ENCODE results near the gene SP2. TPM values are rescaled to one million over a fixed set of nuclear protein-coding genes. Genes with fewer than 3 reads are reported as not detected.
A peak's percentile ranks its signal among the peaks of the same experiment; 100 is the strongest.

SP2 gene
- total RNA-seq (35.0 TPM), polyA plus RNA-seq (1 to 10 TPM; 6.2 to 7.5 (median 6.6) TPM)

- peak within 1 kb of the TSS; percentile 97 to 100 (median 99) for H3K4me3 Mint-ChIP-seq
- Histone ChIP-seq H3K27ac (ENCODE audit: insufficient read depth, low read length, poor library complexity, severe bottlenecking) (peak within 1 kb of the TSS; percentile 99), H3K9me3 (ENCODE audit: control insufficient read depth in 2 of 2, low read length in 2 of 2) (no peaks in the 10 kb centered on the region), H3K4me3 (ENCODE audit: low read depth, low read length) (peak within 1 kb of the TSS; percentile 94), H3K4me1 (ENCODE audit: control insufficient read depth, insufficient read depth, low read length, poor library complexity, severe bottlenecking) (peaks cover 22% of the 10 kb centered on the region), H3K27me3 (ENCODE audit: control insufficient read depth, insufficient read depth, low read length) (no peaks in the 10 kb centered on the region), H3K36me3 (ENCODE audit: control insufficient read depth, insufficient read depth, low read length) (peaks cover 12% of the 10 kb centered on the region)
- peaks cover 13% of the 10 kb centered on the region for H3K36me3 Mint-ChIP-seq
- H3K9me3 Mint-ChIP-seq, result no peaks in the 10 kb centered on the region
- H3K27me3 Mint-ChIP-seq, result peaks cover 5% of the 10 kb centered on the region
- ATAC-seq (ENCODE audit: low read depth in 2 of 2), result peak; percentile 90 to 91
- H3K27ac Mint-ChIP-seq, result peak within 1 kb of the TSS; percentile 93 to 100 (median 100)
- DNase-seq, result peak; percentile 98 to 100 (median 100)
- H3K4me1 Mint-ChIP-seq, result peaks cover 4 to 63% (median 45%) of the 10 kb centered on the region in 4 donors
Measured at GRCh38 chr17:47895856-47896671, at the start of gene SP2. Gene SP2, plus strand, starts transcription at chr17:47896236. Its CDS starts 51 bp downstream, at chr17:47896287.

- no peak overlapping the region for H3K27ac ChIP-seq (ENCODE audit: insufficient read depth, low read length, poor library complexity, severe bottlenecking)
- no peaks in the 10 kb centered on the region for H3K9me3 ChIP-seq (ENCODE audit: control insufficient read depth in 2 of 2, low read length in 2 of 2)
- no peaks in the 10 kb centered on the region for H3K36me3 Mint-ChIP-seq
- peaks cover 0 to 31% (median 14%) of the 10 kb centered on the region in 4 donors for H3K4me1 Mint-ChIP-seq
- H3K4me3 ChIP-seq (ENCODE audit: low read depth, low read length), result no peak overlapping the region
- H3K27me3 Mint-ChIP-seq, result peaks cover 68% of the 10 kb centered on the region
- no peaks in the 10 kb centered on the region for H3K9me3 Mint-ChIP-seq
- peak overlapping the region in 1 of 4 donors; percentile 58 for H3K4me3 Mint-ChIP-seq
- H3K27me3 ChIP-seq (ENCODE audit: control insufficient read depth, insufficient read depth, low read length), result peaks cover 45% of the 10 kb centered on the region
- DNase-seq, result no peak
- H3K36me3 ChIP-seq (ENCODE audit: control insufficient read depth, insufficient read depth, low read length), result no peaks in the 10 kb centered on the region
- H3K27ac Mint-ChIP-seq, result no peak overlapping the region
- ATAC-seq (ENCODE audit: low read depth in 2 of 2), result no peak
- peaks cover 31% of the 10 kb centered on the region for H3K4me1 ChIP-seq (ENCODE audit: control insufficient read depth, insufficient read depth, low read length, poor library complexity, severe bottlenecking)
Measured at GRCh38 chr17:47846716-47847340, 49.2 kb upstream of the SP2 start.

GRCh38 chr17:47847341-47848197 lies 48.5 kb upstream of the SP2 start:
- no peaks in the 10 kb centered on the region for H3K9me3 ChIP-seq (ENCODE audit: control insufficient read depth in 2 of 2, low read length in 2 of 2)
- no peaks in the 10 kb centered on the region for H3K36me3 ChIP-seq (ENCODE audit: control insufficient read depth, insufficient read depth, low read length)
- H3K4me3 ChIP-seq (ENCODE audit: low read depth, low read length), result no peak overlapping the region
- Mint-ChIP-seq H3K4me3 (peak overlapping the region in 1 of 4 donors; percentile 3), H3K27me3 (peaks cover 75% of the 10 kb centered on the region), H3K36me3 (no peaks in the 10 kb centered on the region), H3K27ac (no peak overlapping the region), H3K4me1 (peaks cover 0 to 33% (median 16%) of the 10 kb centered on the region in 4 donors), H3K9me3 (peaks cover 0 to 2% (median 0%) of the 10 kb centered on the region in 7 donors)
- peaks cover 48% of the 10 kb centered on the region for H3K27me3 ChIP-seq (ENCODE audit: control insufficient read depth, insufficient read depth, low read length)
- ATAC-seq (ENCODE audit: low read depth in 2 of 2) (no peak), DNase-seq (peak in 1 of 3 donors; percentile 45)
- H3K4me1 ChIP-seq (ENCODE audit: control insufficient read depth, insufficient read depth, low read length, poor library complexity, severe bottlenecking), result peaks cover 32% of the 10 kb centered on the region
- H3K27ac ChIP-seq (ENCODE audit: insufficient read depth, low read length, poor library complexity, severe bottlenecking), result no peak overlapping the region

- Histone ChIP-seq H3K4me1 (ENCODE audit: control insufficient read depth, insufficient read depth, low read length, poor library complexity, severe bottlenecking) (peaks cover 32% of the 10 kb centered on the region), H3K27me3 (ENCODE audit: control insufficient read depth, insufficient read depth, low read length) (peaks cover 52% of the 10 kb centered on the region), H3K36me3 (ENCODE audit: control insufficient read depth, insufficient read depth, low read length) (no peaks in the 10 kb centered on the region), H3K9me3 (ENCODE audit: control insufficient read depth in 2 of 2, low read length in 2 of 2) (no peaks in the 10 kb centered on the region), H3K4me3 (ENCODE audit: low read depth, low read length) (no peak overlapping the region), H3K27ac (ENCODE audit: insufficient read depth, low read length, poor library complexity, severe bottlenecking) (no peak overlapping the region)
- Mint-ChIP-seq H3K4me1 (peaks cover 0 to 28% (median 12%) of the 10 kb centered on the region in 4 donors), H3K36me3 (no peaks in the 10 kb centered on the region), H3K9me3 (peaks cover 0 to 2% (median 0%) of the 10 kb centered on the region in 7 donors), H3K27me3 (peaks cover 81% of the 10 kb centered on the region), H3K4me3 (no peak overlapping the region), H3K27ac (no peak overlapping the region)
- DNase-seq, result no peak
- ATAC-seq (ENCODE audit: low read depth in 2 of 2), result no peak
Measured at GRCh38 chr17:47848198-47848513, 47.9 kb upstream of the SP2 start.

GRCh38 chr17:47850373-47850691 lies 45.7 kb upstream of the SP2 start:
- no peak for ATAC-seq (ENCODE audit: low read depth in 2 of 2)
- Histone ChIP-seq H3K36me3 (ENCODE audit: control insufficient read depth, insufficient read depth, low read length) (no peaks in the 10 kb centered on the region), H3K4me1 (ENCODE audit: control insufficient read depth, insufficient read depth, low read length, poor library complexity, severe bottlenecking) (peaks cover 32% of the 10 kb centered on the region), H3K27me3 (ENCODE audit: control insufficient read depth, insufficient read depth, low read length) (peaks cover 59% of the 10 kb centered on the region), H3K27ac (ENCODE audit: insufficient read depth, low read length, poor library complexity, severe bottlenecking) (no peak overlapping the region), H3K4me3 (ENCODE audit: low read depth, low read length) (no peak overlapping the region), H3K9me3 (ENCODE audit: control insufficient read depth in 2 of 2, low read length in 2 of 2) (no peaks in the 10 kb centered on the region)
- Mint-ChIP-seq H3K27me3 (peaks cover 88% of the 10 kb centered on the region), H3K4me3 (peak overlapping the region in 3 of 4 donors; percentile 27 to 72 (median 64)), H3K4me1 (peaks cover 0 to 26% (median 10%) of the 10 kb centered on the region in 4 donors), H3K27ac (no peak overlapping the region), H3K9me3 (peaks cover 0 to 2% (median 0%) of the 10 kb centered on the region in 7 donors), H3K36me3 (no peaks in the 10 kb centered on the region)
- DNase-seq, result no peak

GRCh38 chr17:47850692-47851573 lies 45.1 kb upstream of the SP2 start, which contains the start of gene SP6:
Gene SP6, minus strand, starts transcription at chr17:47851163. Its CDS starts 2,734 bp downstream, at chr17:47848429.
- peak within 1 kb of the TSS; percentile 27 to 72 (median 58) for H3K4me3 Mint-ChIP-seq
- no peaks in the 10 kb centered on the region for H3K36me3 Mint-ChIP-seq
- ATAC-seq (ENCODE audit: low read depth in 2 of 2) (peak; percentile 71 to 76), DNase-seq (peak; percentile 36 to 64 (median 37))
- H3K4me1 Mint-ChIP-seq, result peaks cover 0 to 26% (median 10%) of the 10 kb centered on the region in 4 donors
- peak within 1 kb of the TSS in 1 of 3 donors; percentile 14 for H3K27ac Mint-ChIP-seq
- peaks cover 88% of the 10 kb centered on the region for H3K27me3 Mint-ChIP-seq
- no peak within 1 kb of the TSS for H3K27ac ChIP-seq (ENCODE audit: insufficient read depth, low read length, poor library complexity, severe bottlenecking)
- no peaks in the 10 kb centered on the region for H3K9me3 ChIP-seq (ENCODE audit: control insufficient read depth in 2 of 2, low read length in 2 of 2)
- peaks cover 53% of the 10 kb centered on the region for H3K27me3 ChIP-seq (ENCODE audit: control insufficient read depth, insufficient read depth, low read length)
- peaks cover 32% of the 10 kb centered on the region for H3K4me1 ChIP-seq (ENCODE audit: control insufficient read depth, insufficient read depth, low read length, poor library complexity, severe bottlenecking)
- H3K9me3 Mint-ChIP-seq, result peaks cover 0 to 2% (median 0%) of the 10 kb centered on the region in 7 donors
- no peaks in the 10 kb centered on the region for H3K36me3 ChIP-seq (ENCODE audit: control insufficient read depth, insufficient read depth, low read length)
- H3K4me3 ChIP-seq (ENCODE audit: low read depth, low read length), result no peak within 1 kb of the TSS

GRCh38 chr17:47851764-47852112 lies 44.3 kb upstream of the SP2 start:
- H3K27ac ChIP-seq (ENCODE audit: insufficient read depth, low read length, poor library complexity, severe bottlenecking), result no peak overlapping the region
- Mint-ChIP-seq H3K36me3 (no peaks in the 10 kb centered on the region), H3K27me3 (peaks cover 88% of the 10 kb centered on the region), H3K4me1 (peaks cover 0 to 26% (median 10%) of the 10 kb centered on the region in 4 donors), H3K9me3 (peaks cover 0 to 2% (median 0%) of the 10 kb centered on the region in 7 donors), H3K27ac (no peak overlapping the region), H3K4me3 (peak overlapping the region in 2 of 4 donors; percentile 52 to 60)
- DNase-seq (no peak), ATAC-seq (ENCODE audit: low read depth in 2 of 2) (no peak)
- H3K36me3 ChIP-seq (ENCODE audit: control insufficient read depth, insufficient read depth, low read length), result no peaks in the 10 kb centered on the region
- H3K27me3 ChIP-seq (ENCODE audit: control insufficient read depth, insufficient read depth, low read length), result peaks cover 50% of the 10 kb centered on the region
- H3K4me3 ChIP-seq (ENCODE audit: low read depth, low read length), result no peak overlapping the region
- no peaks in the 10 kb centered on the region for H3K9me3 ChIP-seq (ENCODE audit: control insufficient read depth in 2 of 2, low read length in 2 of 2)
- peaks cover 32% of the 10 kb centered on the region for H3K4me1 ChIP-seq (ENCODE audit: control insufficient read depth, insufficient read depth, low read length, poor library complexity, severe bottlenecking)
